ENCODE data around the gene UBL7. TPM values are rescaled to one million over a fixed set of nuclear protein-coding genes. Genes with fewer than 3 reads are reported as not detected.

Gene UBL7
- total and polyA plus RNA-seq, 8 donors: 2.0 to 131 (median 35.8) TPM

DNA sequence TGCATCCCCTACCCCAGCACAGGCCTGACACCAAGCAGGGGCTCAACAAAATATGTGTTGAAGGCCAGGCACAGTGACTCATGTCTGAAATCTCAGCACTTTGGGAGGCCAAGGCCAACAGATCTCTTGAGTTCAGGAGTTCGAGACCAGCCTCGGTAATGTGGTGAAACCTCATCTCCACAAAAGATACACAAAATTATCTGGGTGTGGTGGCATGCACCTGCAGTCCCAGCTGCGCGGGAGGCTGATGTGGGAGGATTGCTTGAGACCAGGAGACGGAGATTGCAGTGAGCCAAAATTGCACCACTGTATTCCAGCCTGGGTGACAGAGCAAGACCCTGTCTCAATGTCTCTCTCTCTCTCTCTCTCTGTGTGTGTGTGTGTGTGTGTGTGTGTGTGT lies 62.8 kb downstream of the UBL7 start:
- intact Hi-C loops (cut with DNase I; ENCODE audit: low total_unique reads): no loop called here
- Histone ChIP-seq H3K36me3 (no peaks in the 10 kb centered on the region), H3K27me3 (peaks cover 0 to 26% (median 0%) of the 10 kb centered on the region in 3 donors), H3K4me1 (peaks cover 4 to 51% (median 19%) of the 10 kb centered on the region in 4 donors), H3K9me3 (no peaks in the 10 kb centered on the region), H3K4me3 (no peak overlapping the region), H3K27ac (peak overlapping the region in 1 of 5 donors; percentile 76)
- no peak for DNase-seq
- 78 to 100% (median 88%) methylated on average over 1 to 5 of the region's 5 CpGs for WGBS, 5 donors
- TF ChIP-seq POLR2AphosphoS5 (IDR thresholded peaks at IDR 0.05) (no peak), CTCF (IDR thresholded peaks at IDR 0.05) (no peak), POLR2A (IDR thresholded peaks at IDR 0.05) (no peak)

GRCh38 chr15:74397239-74398068 lies 63.5 kb downstream of the UBL7 start:
- Histone ChIP-seq H3K9me3 (no peaks in the 10 kb centered on the region), H3K4me3 (no peak overlapping the region), H3K36me3 (no peaks in the 10 kb centered on the region), H3K27me3 (peaks cover 0 to 26% (median 0%) of the 10 kb centered on the region in 3 donors), H3K4me1 (peaks cover 0 to 44% (median 15%) of the 10 kb centered on the region in 4 donors), H3K27ac (peak overlapping the region in 4 of 5 donors; percentile 25 to 76 (median 40))
- intact Hi-C loops (cut with DNase I; ENCODE audit: low total_unique reads): no loop called here
- no peak for TF ChIP-seq POLR2A (IDR thresholded peaks at IDR 0.05)
- TF ChIP-seq CTCF (IDR thresholded peaks at IDR 0.05): no peak
- no peak for TF ChIP-seq EP300 (IDR thresholded peaks at IDR 0.05)
- TF ChIP-seq POLR2AphosphoS5 (IDR thresholded peaks at IDR 0.05): no peak
- WGBS, 5 donors: 82 to 95% (median 90%) methylated on average over 6 of the region's 6 CpGs
- no peak for DNase-seq

GRCh38 chr15:74396445-74397238 lies 64.3 kb downstream of the UBL7 start:
- intact Hi-C loops (cut with DNase I; ENCODE audit: low total_unique reads): no loop called here
- Histone ChIP-seq H3K27me3 (peaks cover 0 to 18% (median 0%) of the 10 kb centered on the region in 3 donors), H3K4me3 (no peak overlapping the region), H3K9me3 (no peaks in the 10 kb centered on the region), H3K4me1 (peaks cover 0 to 37% (median 14%) of the 10 kb centered on the region in 4 donors), H3K36me3 (no peaks in the 10 kb centered on the region), H3K27ac (peak overlapping the region; percentile 9 to 76 (median 26))
- TF ChIP-seq POLR2AphosphoS5 (IDR thresholded peaks at IDR 0.05) (peak in 2 of 3 donors; percentile 43 to 49), EP300 (IDR thresholded peaks at IDR 0.05) (no peak)
- WGBS, 5 donors: 58 to 73% (median 68%) methylated on average over 5 to 9 of the region's 9 CpGs
- peak; percentile 52 to 90 for DNase-seq

- intact Hi-C loops (cut with DNase I; ENCODE audit: low total_unique reads): no loop called here
- H3K27ac ChIP-seq: peak overlapping the region in 1 of 5 donors; percentile 76
- peaks cover 0 to 32% (median 14%) of the 10 kb centered on the region in 4 donors for H3K4me1 ChIP-seq
- 71 to 80% (median 76%) methylated on average over 10 of the region's 10 CpGs for whole genome bisulfite sequencing, 5 donors
- H3K9me3 ChIP-seq: no peaks in the 10 kb centered on the region
- no peaks in the 10 kb centered on the region for H3K36me3 ChIP-seq
- DNase-seq: no peak
- no peak overlapping the region for H3K4me3 ChIP-seq
- no peak for TF ChIP-seq EP300 (IDR thresholded peaks at IDR 0.05)
- no peak for TF ChIP-seq POLR2AphosphoS5 (IDR thresholded peaks at IDR 0.05)
- no peak for TF ChIP-seq CTCF (IDR thresholded peaks at IDR 0.05)
- TF ChIP-seq POLR2A (IDR thresholded peaks at IDR 0.05): no peak
- H3K27me3 ChIP-seq: peaks cover 0 to 12% (median 0%) of the 10 kb centered on the region in 3 donors
These were observed 64.9 kb downstream of the UBL7 start for GRCh38 chr15:74396146-74396438.

Small RNAs within 50 kb of the gene (small RNA-seq; reads per million reads assigned to genes)
- gene MIR6881 (0 reads per million in 4 donors), gene RF00591 (0 reads per million in 4 donors)

Other genes starting within 250 kb of the UBL7 start
- 1 to 10 TPM in 1 of 5 donors, under 1 TPM in 2, not detected in 2; 0.58 to 9.4 (median 0.73) TPM for gene CCDC33, start 224.8 kb downstream of the UBL7 start, total RNA-seq
- not detected for gene CCDC33, start 224.8 kb downstream of the UBL7 start, polyA plus RNA-seq
- 1 to 10 TPM in 1 of 5 donors, not detected in 4; 3.9 TPM for gene CYP11A1, start 93.5 kb downstream of the UBL7 start, total RNA-seq
- 10 to 100 TPM in 1 of 3 donors, 1 to 10 TPM in 2; 2.5 to 10.2 (median 4.5) TPM for gene CYP11A1, start 93.5 kb downstream of the UBL7 start, polyA plus RNA-seq
- gene SEMA7A, start 27.2 kb downstream of the UBL7 start, total RNA-seq: 1 to 10 TPM in 3 of 5 donors, not detected in 2; 1.3 to 2.9 (median 2.5) TPM
- gene SEMA7A, start 27.2 kb downstream of the UBL7 start, polyA plus RNA-seq: 1 to 10 TPM in 2 of 3 donors, under 1 TPM in 1; 0.31 to 3.5 (median 1.7) TPM
- 10 to 100 TPM in 1 of 5 donors, 1 to 10 TPM in 4; 2.9 to 25.2 (median 6.2) TPM for gene ARID3B, start 80.1 kb upstream of the UBL7 start, total RNA-seq
- gene ARID3B, start 80.1 kb upstream of the UBL7 start, polyA plus RNA-seq: 1 to 10 TPM; 2.2 to 4.6 (median 3.8) TPM
- 100 to 1,000 TPM in 4 of 5 donors, 10 to 100 TPM in 1; 50.1 to 226 (median 120) TPM for gene CLK3, start 154.7 kb upstream of the UBL7 start, total RNA-seq
- gene CLK3, start 154.7 kb upstream of the UBL7 start, polyA plus RNA-seq: 10 to 100 TPM; 47.6 to 71.5 (median 57.1) TPM
- gene EDC3, start 234.9 kb upstream of the UBL7 start, total RNA-seq: 10 to 100 TPM; 12.1 to 42.6 (median 17.4) TPM
- 10 to 100 TPM in 2 of 3 donors, 1 to 10 TPM in 1; 8.8 to 10.5 (median 10.2) TPM for gene EDC3, start 234.9 kb upstream of the UBL7 start, polyA plus RNA-seq